SK-N-SH (cell line): ENCODE measurements around the gene COCH. TPM values are rescaled to one million over a fixed set of nuclear protein-coding genes. Genes with fewer than 3 reads are reported as not detected.

ENCODE experiments used
- CTCF ChIA-PET: fragments of 300-600, 350-600 bp; formaldehyde crosslinking; extraction: SDS; loops from one replicate; lab custom pipeline; 2021; lab: Yijun Ruan, JAX
- POLR2A ChIA-PET: fragments of 350-600 bp; sonication (Branson Sonifier 250); formaldehyde crosslinking; extraction: SDS; loops from one replicate; lab custom pipeline; 2020; ENCODE audit warnings: antibody characterized with exemption, inconsistent platforms; lab: Yijun Ruan, JAX
- DNase-seq: peaks from one replicate; pipeline ENCODE4 v3.0.0; 2012
- H2AFZ ChIP-seq: fragments of 200-600 bp; sonication (generic); 2 replicates; pipeline ENCODE4 v1.8.1; 2016; ENCODE audit warnings: antibody characterized with exemption, mild to moderate bottlenecking, low read depth
- H3F3A ChIP-seq: fragments of 200-600 bp; sonication (generic); replicated peaks from 2 replicates; pipeline ENCODE3; 2016; ENCODE audit warnings: antibody characterized with exemption, mild to moderate bottlenecking; ENCODE audit not compliant: insufficient read depth
- H3K27ac ChIP-seq, 2 experiments: fragments of 200-500 bp in 1 of 2; fragments of 200-600 bp in 1 of 2; sonication (Bioruptor generic) in 1 of 2; sonication (generic), shearing (Covaris generic) in 1 of 2; 2 replicates each; pipeline versions ENCODE4 v1.5.1 to v1.6.1; 2014 to 2016; ENCODE audit warnings: low read depth in 2 of 2, inconsistent platforms in 1 of 2, low read length in 1 of 2, mild to moderate bottlenecking in 1 of 2, mixed read lengths in 1 of 2
- H3K27me3 ChIP-seq: fragments of 200-600 bp; sonication (generic), shearing (Covaris generic); 2 replicates; pipeline ENCODE4 v1.6.1; 2016; ENCODE audit warnings: mixed run types; ENCODE audit not compliant: insufficient read depth
- H3K36me3 ChIP-seq, 2 experiments: fragments of 200-500 bp in 1 of 2; fragments of 200-600 bp in 1 of 2; sonication (Bioruptor generic) in 1 of 2; sonication (generic) in 1 of 2; replicated peaks in 1 of 2; 2 replicates each; pipeline versions ENCODE3 to v1.5.1; 2014 to 2016; ENCODE audit warnings: low read length in 1 of 2, mild to moderate bottlenecking in 1 of 2; ENCODE audit not compliant: insufficient read depth in 2 of 2, control insufficient read depth in 1 of 2
- H3K4me1 ChIP-seq, 2 experiments: fragments of 200-500 bp in 1 of 2; fragments of 200-600 bp in 1 of 2; sonication (Bioruptor generic) in 1 of 2; sonication (generic), shearing (Covaris generic) in 1 of 2; 2 replicates each; pipeline versions ENCODE4 v1.5.1 to v1.6.1; 2014 to 2016; ENCODE audit warnings: low read depth in 1 of 2, low read length in 1 of 2, mixed run types in 1 of 2; ENCODE audit not compliant: insufficient read depth in 2 of 2, control insufficient read depth in 1 of 2
- H3K4me2 ChIP-seq: fragments of 200-600 bp; sonication (generic), shearing (Covaris generic); 2 replicates; pipeline ENCODE4 v1.6.1; 2017; ENCODE audit warnings: mixed run types
- H3K4me3 ChIP-seq, 2 experiments: fragments of 200-500 bp in 1 of 2; fragments of 200-600 bp in 1 of 2; sonication (Bioruptor generic) in 1 of 2; sonication (generic), shearing (Covaris generic) in 1 of 2; 2 replicates each; pipeline versions ENCODE4 v1.5.1 to v1.8.1; 2014 to 2016; ENCODE audit warnings: low read depth in 2 of 2, inconsistent platforms in 1 of 2, low read length in 1 of 2, mild to moderate bottlenecking in 1 of 2, mixed read lengths in 1 of 2, moderate library complexity in 1 of 2
- H3K79me2 ChIP-seq: fragments of 200-600 bp; sonication (generic); 2 replicates; pipeline ENCODE4 v1.8.1; 2017; ENCODE audit warnings: mild to moderate bottlenecking; ENCODE audit not compliant: insufficient read depth
- H3K9ac ChIP-seq: fragments of 200-600 bp; sonication (generic); 2 replicates; pipeline ENCODE4 v1.6.1; 2017; ENCODE audit warnings: mixed run types
- H3K9me2 ChIP-seq: fragments of 200-600 bp; sonication (generic); 2 replicates; pipeline ENCODE4 v1.6.1; 2017; ENCODE audit warnings: mixed run types
- H3K9me3 ChIP-seq: fragments of 200-600 bp; sonication (generic); 2 replicates; pipeline ENCODE4 v1.6.1; 2017; ENCODE audit warnings: mixed run types, mild to moderate bottlenecking, moderate library complexity
- H4K20me1 ChIP-seq: fragments of 200-600 bp; sonication (generic); 2 replicates; pipeline ENCODE4 v1.6.1; 2017; ENCODE audit warnings: mild to moderate bottlenecking, mixed run types; ENCODE audit not compliant: insufficient read depth
- FOXJ3 ChIP-seq: sonication (generic); formaldehyde crosslinking; IDR thresholded peaks from 2 replicates; pipeline ENCODE4 v1.5.1; 2020; ENCODE audit warnings: mild to moderate bottlenecking, missing genetic modification reagents
- FOXM1 ChIP-seq: IDR thresholded peaks from 2 replicates; pipeline ENCODE4 v1.4.0; 2012; ENCODE audit warnings: low read depth, mild to moderate bottlenecking
- RAD21 ChIP-seq: IDR thresholded peaks from 2 replicates; pipeline ENCODE4 v1.6.1; 2012; ENCODE audit warnings: mild to moderate bottlenecking, low read length
- RCOR1 ChIP-seq: fragments of 150-350 bp; IDR thresholded peaks from 2 replicates; pipeline ENCODE4 v1.6.1; 2017; ENCODE audit warnings: antibody characterized with exemption, low read length
- RXRA ChIP-seq: IDR thresholded peaks from 2 replicates; pipeline ENCODE4 v1.4.0; 2012; ENCODE audit warnings: low read depth, mild to moderate bottlenecking, borderline replicate concordance
- TAF1 ChIP-seq: IDR thresholded peaks from 2 replicates; pipeline ENCODE4 v1.6.1; 2012; ENCODE audit warnings: low read depth, mild to moderate bottlenecking, low read length, moderate library complexity, borderline replicate concordance
- WGBS: methylation state at CpG from one replicate; pipeline ENCODE4 v1.1.6; 2017; ENCODE audit warnings: low lambda C conversion rate; 5-methylcytosine and 5-hydroxymethylcytosine counted together
- polyA plus RNA-seq, 3 experiments: library from polyadenylated mRNA; depleted of rRNA; stranded (reverse); fragments of >200 nt; gene quantifications; 2 replicates each; pipeline ENCODE4 v1.2.3, GENCODE V29; 2012
- TF ChIP-seq, protein P1 (sequence below): fragments of 150-350 bp; IDR thresholded peaks from 2 replicates; pipeline ENCODE4 v1.6.1; 2017; ENCODE audit warnings: antibody characterized with exemption, low read length, low read depth, borderline replicate concordance
- TF ChIP-seq, protein P2 (sequence below): IDR thresholded peaks from 2 replicates; pipeline ENCODE4; 2012
- TF ChIP-seq, protein P3 (sequence below): IDR thresholded peaks from 2 replicates; pipeline ENCODE4 v1.4.0; 2012; ENCODE audit warnings: low read depth, borderline replicate concordance

Gene COCH
- polyA plus RNA-seq, 1 of the 3 experiments (the other 2 are of a cell fraction), result 9.3 TPM

DNA sequence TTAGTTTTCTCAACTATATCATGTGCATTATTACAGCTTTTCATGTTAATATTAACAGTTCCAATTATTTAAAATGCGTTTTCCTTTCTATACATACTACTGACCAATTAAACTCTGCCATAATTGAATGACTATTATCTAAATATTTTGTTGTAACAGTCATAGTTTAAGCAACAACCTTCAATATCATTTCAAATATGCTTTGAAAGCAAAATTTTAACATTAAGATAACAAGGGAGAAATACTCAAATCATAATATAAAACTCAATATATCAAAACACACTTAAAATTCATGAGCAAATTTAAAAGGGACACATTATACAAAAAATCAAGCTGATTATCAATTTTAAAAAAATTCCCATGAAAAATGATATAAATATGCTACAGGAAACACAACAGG, 40.5 kb downstream of the COCH start:
- 96% methylated on average over 1 of the region's 1 CpG for WGBS
- Histone ChIP-seq H3K36me3 (peaks cover 31 to 53% of the 10 kb centered on the region in 2 experiments), H3K9me3 (no peaks in the 10 kb centered on the region), H3K4me3 (no peak overlapping the region)
- ChIA-PET CTCF (interaction anchor here (3.0 kb wide), 1 partner anchor 10 kb away, joined by 11 read pairs; no protein-coding TSS in a partner anchor), POLR2A (no interaction called here)
- no peak for DNase-seq
- TF ChIP-seq, protein P1, sequence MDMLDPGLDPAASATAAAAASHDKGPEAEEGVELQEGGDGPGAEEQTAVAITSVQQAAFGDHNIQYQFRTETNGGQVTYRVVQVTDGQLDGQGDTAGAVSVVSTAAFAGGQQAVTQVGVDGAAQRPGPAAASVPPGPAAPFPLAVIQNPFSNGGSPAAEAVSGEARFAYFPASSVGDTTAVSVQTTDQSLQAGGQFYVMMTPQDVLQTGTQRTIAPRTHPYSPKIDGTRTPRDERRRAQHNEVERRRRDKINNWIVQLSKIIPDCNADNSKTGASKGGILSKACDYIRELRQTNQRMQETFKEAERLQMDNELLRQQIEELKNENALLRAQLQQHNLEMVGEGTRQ, result no peak
- TF ChIP-seq RAD21 (no peak), RCOR1 (no peak), FOXJ3 (no peak)
- TF ChIP-seq, protein P2, sequence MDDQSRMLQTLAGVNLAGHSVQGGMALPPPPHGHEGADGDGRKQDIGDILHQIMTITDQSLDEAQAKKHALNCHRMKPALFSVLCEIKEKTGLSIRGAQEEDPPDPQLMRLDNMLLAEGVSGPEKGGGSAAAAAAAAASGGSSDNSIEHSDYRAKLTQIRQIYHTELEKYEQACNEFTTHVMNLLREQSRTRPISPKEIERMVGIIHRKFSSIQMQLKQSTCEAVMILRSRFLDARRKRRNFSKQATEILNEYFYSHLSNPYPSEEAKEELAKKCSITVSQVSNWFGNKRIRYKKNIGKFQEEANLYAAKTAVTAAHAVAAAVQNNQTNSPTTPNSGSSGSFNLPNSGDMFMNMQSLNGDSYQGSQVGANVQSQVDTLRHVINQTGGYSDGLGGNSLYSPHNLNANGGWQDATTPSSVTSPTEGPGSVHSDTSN, result no peak
- TF ChIP-seq, all 33 proteins: peak for 0
- Histone ChIP-seq H3K9me2 (no peaks in the 10 kb centered on the region), H2AFZ (no peak overlapping the region), H3K27ac (no peak overlapping the region), H3K27me3 (no peaks in the 10 kb centered on the region), H3K4me2 (no peak overlapping the region), H3K79me2 (peaks cover 15% of the 10 kb centered on the region), H4K20me1 (no peaks in the 10 kb centered on the region), H3F3A (peaks cover 7% of the 10 kb centered on the region), H3K9ac (no peak overlapping the region), H3K4me1 (no peaks in the 10 kb centered on the region; a peak in 1 of 4 replicates)

DNA sequence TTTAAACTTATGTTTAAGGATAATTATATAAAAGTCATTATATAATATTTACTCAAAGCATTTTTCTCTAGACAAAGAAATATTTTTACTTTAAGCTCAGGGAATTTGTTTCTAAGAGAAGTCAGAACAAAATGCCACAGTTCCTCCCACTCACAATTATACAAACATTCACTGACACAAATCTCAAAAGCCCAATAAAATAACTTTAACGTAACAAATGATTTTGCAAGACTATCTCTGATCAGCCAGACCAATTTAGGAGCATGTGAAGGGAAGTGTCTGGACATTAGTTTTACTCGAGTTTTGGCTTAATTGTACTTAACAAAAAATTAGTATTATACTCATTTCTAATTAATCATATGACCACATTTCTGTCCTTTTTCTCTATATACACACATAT, 41.2 kb downstream of the COCH start:
- 64% methylated on average over 2 of the region's 2 CpGs for WGBS
- Histone ChIP-seq H3K27ac (no peak overlapping the region), H3K79me2 (peaks cover 21% of the 10 kb centered on the region), H3K4me1 (peaks cover under 1 to 4% of the 10 kb centered on the region in 2 experiments; a peak in 2 of 4 replicates), H3F3A (peaks cover 7% of the 10 kb centered on the region), H3K4me2 (no peak overlapping the region), H3K9ac (no peak overlapping the region), H3K36me3 (peaks cover 25 to 52% of the 10 kb centered on the region in 2 experiments), H3K9me2 (no peaks in the 10 kb centered on the region), H3K27me3 (no peaks in the 10 kb centered on the region), H4K20me1 (no peaks in the 10 kb centered on the region), H3K9me3 (no peaks in the 10 kb centered on the region), H2AFZ (no peak overlapping the region), H3K4me3 (no peak overlapping the region)
- no peak for DNase-seq
- TF ChIP-seq TAF1 (no peak), RXRA (no peak), FOXM1 (no peak)
- TF ChIP-seq, protein P3, sequence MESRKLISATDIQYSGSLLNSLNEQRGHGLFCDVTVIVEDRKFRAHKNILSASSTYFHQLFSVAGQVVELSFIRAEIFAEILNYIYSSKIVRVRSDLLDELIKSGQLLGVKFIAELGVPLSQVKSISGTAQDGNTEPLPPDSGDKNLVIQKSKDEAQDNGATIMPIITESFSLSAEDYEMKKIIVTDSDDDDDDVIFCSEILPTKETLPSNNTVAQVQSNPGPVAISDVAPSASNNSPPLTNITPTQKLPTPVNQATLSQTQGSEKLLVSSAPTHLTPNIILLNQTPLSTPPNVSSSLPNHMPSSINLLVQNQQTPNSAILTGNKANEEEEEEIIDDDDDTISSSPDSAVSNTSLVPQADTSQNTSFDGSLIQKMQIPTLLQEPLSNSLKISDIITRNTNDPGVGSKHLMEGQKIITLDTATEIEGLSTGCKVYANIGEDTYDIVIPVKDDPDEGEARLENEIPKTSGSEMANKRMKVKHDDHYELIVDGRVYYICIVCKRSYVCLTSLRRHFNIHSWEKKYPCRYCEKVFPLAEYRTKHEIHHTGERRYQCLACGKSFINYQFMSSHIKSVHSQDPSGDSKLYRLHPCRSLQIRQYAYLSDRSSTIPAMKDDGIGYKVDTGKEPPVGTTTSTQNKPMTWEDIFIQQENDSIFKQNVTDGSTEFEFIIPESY, result no peak
- CTCF ChIA-PET, result interaction anchor here (0.6 to 3.0 kb wide), 2 partner anchors 10 to 28 kb away, joined by 3 to 11 read pairs; no protein-coding TSS in a partner anchor
- POLR2A ChIA-PET, result interaction anchor here (0.6 kb wide), 1 partner anchor 358 kb away, joined by 3 read pairs; no protein-coding TSS in a partner anchor
